ENCODE data around the gene DNAAF8.
"Not testable (repeated sequence)": the region's sequence is repeated elsewhere in the genome, so short reads cannot be mapped to it uniquely, and the experiment has no call there.

Gene DNAAF8

GRCh38 chr16:4724661-4725270, 9.6 kb upstream of the DNAAF8 start:
- DNase-seq, result no peak

- DNase-seq, result no peak
Observed at GRCh38 chr16:4726616-4727015, 7.7 kb upstream of the DNAAF8 start.

DNA sequence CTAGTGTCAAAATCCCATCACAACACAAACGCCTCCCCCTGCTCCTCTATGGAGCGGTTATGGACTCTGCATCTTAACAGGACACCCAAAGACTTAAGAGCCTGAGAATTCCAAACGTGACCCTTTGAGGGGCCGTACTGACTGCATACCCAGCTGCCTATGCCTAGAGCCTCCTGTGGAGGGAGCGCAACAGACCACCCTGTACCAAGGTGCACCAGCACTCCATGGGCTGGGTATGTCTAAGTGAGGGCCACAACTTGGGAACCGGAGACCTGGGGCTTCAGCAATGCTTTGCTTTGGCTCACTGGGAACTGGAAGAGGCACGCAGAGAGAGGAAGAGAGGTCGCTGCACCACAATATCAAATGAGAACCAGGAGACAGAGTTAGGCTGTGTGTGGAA, 5.7 kb upstream of the DNAAF8 start:
- DNase-seq, result no peak

- DNase-seq, result no peak
Observed at GRCh38 chr16:4729876-4730275, 4.5 kb upstream of the DNAAF8 start.

GRCh38 chr16:4733211-4733742, 1.1 kb upstream of the DNAAF8 start:
- DNase-seq, result no peak

DNA sequence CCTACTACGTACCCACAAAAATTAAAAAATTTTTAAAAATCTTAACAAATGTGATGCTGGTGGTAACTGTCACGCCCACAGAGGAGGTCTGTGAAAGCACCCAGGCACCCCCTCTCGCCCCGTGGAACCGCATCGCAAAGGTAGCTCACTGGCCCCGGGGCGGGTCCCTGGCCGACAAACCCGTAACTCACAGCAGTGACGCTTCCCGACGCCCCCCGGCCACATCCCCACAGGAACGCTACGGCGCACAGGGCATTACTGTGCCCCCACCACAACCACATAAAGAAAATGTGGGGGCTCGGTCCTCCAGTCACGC, 632 bp upstream of the DNAAF8 start:
- no peak for DNase-seq

DNA sequence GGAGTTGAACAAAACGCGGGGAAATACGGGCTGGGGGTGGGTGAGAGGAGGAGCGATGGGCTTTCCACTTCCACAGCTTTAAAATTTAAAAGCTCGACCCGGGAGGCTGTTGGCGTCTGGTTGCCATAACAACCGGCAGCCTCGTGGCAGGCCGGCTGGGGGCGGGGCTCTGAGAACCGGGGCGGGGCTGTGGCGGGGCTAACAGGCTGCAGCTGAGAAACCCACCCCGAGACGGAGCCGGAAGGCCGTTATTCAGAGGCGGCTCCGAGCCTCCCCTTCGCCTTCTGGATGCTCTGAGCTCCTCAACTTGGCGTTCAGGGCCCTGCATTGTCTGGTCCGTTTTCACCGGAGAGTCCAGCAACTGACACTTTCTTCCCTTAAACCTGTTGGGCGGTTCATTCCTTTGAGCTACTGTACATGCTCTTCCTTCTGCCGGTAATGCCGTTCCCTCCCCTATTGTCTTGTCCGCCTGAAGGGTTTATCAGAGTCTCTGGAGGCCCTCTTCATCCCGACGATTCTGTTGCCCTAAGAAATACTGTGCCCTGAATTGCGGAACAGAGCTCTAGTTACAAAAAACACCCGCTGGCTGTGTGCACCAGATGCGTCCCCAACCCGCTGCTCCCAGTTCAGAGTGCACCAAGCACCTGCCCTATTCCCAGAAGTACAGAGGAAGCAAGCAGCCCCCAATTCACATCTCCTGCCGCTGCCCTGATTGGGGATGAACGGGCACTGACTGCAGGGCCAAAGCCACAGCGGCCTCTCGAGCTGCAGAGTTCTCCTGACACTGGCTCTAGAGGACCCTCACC, 596 bp downstream of the DNAAF8 start:
- peak; percentile 91 for DNase-seq

GRCh38 chr16:4736546-4736945, 2.2 kb downstream of the DNAAF8 start:
- no peak for DNase-seq

GRCh38 chr16:4737545-4737944, 3.2 kb downstream of the DNAAF8 start:
- no peak for DNase-seq

DNA sequence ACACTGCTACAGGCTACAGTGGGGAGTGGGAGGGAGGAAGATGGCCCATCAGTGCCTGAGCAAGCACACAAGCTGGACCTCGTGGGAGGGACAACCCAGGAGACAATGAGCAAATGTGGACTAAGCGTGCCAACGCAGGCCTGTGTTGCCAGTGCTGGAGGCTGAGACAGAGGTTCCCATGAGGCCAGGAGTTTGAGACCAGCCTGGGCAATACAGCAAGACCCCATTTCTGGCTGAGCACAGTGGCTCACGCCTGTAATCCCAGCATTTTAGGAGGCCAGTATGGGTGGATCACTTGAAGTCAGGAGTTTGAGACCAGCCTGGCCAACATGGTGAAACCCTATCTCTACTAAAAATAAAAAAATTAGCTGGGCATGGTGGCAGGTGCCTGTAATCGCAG, 4.0 kb downstream of the DNAAF8 start:
- not testable (repeated sequence) for DNase-seq

- no peak for DNase-seq
Observed at GRCh38 chr16:4743226-4743878, 9.0 kb downstream of the DNAAF8 start.

GRCh38 chr16:4744555-4745273, 10.4 kb downstream of the DNAAF8 start:
- DNase-seq, result no peak

DNA sequence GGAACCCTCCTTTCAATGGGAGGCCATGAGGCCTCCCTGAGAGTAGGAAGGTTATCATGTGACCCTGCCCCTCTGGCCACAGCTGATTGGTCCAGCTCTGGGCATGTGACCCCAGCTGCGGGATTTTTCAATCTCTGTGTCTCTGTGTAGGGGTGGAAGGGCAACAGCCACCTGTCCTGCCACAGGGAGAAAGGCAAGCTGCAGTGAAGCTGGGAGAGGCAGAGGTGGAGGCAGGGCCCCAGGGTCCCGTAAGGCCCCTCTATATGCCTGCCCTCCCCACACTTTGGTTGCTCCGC, 10.9 kb downstream of the DNAAF8 start:
- DNase-seq, result no peak

DNA sequence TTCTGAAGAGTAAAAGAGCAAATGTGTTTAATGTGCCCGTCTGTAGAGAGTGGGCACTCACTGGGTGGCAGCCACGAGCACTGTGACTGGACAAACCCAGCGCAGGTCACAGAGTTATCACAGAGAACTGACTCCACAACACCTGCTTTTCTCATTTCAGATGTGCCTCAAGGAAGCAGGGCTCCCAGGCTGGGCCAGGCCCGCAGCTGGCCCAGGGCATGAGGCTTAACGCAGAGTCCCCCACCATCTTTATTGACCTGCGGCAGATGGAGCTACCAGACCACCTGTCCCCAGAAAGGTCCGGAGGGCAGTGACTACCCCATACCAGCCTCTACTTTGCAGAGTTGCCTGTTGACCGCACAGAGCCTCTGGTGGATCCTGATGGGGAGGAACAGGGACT, 11.9 kb downstream of the DNAAF8 start:
- DNase-seq, result no peak

DNA sequence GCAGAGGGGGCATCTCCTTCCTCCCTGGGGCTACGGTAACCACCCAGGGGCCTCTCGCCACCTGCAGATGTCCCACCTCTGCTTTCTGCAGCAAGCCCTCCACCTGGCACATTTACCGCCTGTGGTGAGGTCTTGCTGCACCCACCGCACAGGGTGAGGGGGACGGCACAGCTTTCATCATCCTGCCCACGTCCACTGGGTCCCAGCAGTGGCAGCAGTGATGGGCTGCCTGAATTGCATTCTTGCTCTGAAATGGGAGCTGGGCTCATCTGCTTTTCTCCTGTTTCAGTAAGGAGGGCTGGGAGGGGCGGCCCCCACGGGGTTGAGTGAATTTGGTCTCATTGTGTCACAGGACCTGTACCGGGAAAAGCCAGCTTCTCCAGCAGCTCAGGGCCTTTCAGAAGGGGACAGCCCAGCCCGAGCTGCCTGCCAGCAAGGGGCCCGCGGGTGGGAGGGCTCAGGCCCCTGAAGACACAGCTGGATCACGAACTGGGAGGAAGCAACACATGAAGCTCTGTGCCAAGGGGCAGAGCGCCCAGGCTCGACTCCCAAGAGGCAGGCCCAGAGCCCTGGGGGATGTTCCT, 12.7 kb downstream of the DNAAF8 start:
- no peak for DNase-seq

GRCh38 chr16:4747906-4748681, 13.8 kb downstream of the DNAAF8 start:
- DNase-seq, result no peak

- DNase-seq, result no peak
Observed at GRCh38 chr16:4748682-4749411, 14.5 kb downstream of the DNAAF8 start.

- no peak for DNase-seq
Observed at GRCh38 chr16:4749700-4750257, 15.4 kb downstream of the DNAAF8 start.

DNA sequence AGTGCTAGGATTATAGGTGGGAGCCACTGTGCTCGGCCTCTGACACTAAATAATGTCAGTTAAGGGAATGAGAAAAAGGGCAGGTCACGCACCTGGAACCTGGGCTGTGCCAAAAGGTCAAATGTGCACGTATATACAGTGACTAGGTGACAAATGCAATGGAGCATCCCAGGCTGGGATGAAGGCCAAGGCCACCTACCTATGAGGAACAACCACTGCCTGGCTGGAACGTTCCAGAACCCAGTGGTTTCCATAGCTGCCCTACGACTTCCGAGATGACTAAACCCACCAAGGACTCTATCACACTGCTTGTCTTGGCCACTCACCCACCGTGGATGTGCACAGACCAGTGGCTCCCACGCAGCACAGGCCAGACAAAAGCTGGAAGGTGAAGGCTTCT, 16.6 kb downstream of the DNAAF8 start:
- DNase-seq, result no peak

DNA sequence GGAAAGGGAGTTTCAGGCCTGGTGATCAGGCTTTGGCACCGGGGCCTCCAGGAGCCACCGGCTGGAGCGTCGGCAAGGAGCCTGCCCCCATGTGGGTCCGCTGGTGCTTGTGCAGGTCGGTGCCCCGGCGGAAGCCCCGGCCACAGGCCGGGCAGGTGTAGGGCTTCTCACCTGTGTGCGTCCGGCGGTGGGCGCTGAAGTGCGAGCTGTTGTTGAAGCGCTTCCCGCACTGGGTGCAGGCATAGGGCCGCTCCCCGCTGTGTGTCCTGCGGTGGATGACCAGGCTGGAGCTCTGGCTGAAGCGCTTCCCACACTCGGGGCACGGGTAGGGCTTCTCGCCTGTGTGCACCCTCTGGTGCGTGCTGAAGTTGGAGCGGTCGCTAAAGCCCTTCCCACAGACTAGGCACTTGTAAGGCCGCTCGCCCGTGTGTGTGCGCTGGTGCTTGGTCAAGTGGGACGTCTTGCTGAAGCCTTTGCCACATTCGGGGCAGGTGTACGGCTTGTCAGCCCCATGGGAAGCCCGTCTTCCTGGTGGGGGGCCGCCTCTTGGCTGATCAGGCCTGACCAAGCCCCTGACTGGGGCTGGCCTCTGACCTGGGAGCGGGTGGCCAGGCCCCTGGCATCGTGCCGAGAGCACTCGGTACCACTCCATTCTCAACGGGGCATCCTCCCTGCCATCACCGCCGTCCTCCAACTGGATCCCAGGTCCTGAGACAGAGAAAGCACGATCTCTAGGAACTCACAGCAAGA, 18.2 kb downstream of the DNAAF8 start:
- no peak for DNase-seq

DNA sequence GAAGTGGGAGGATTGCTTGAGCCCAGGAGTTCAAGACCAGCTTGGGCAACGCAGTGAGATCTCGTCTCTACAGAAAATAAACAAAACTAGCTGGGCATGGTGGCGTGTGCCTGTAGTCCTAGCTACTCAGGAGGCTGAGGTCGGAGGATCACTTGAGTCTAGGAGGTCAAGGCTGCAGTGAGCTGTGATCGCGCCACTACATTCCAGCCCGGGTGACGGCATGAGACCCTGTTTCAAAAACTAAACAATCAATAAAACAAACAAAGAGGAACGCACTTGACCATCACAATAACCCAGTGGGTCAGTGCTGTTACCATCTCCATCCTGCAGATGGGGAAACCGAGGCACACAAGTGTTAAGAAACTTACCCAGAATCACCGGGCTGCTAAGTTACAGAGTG, 18.9 kb downstream of the DNAAF8 start:
- no peak for DNase-seq

Data from CD4-positive, alpha-beta T cell treated with Interferon gamma for 1 hour (primary cell).